D721Med (cell line): ENCODE results near the gene KCNB1.

ENCODE experiments used
- DNase-seq: peaks from one replicate; pipeline ENCODE4 v3.0.0; 2011; ENCODE audit warnings: low spot score; ENCODE audit not compliant: insufficient read length
- FAIRE-seq: peaks from 2 replicates; lab custom pipeline; 2011; peaks lifted over from hg19 to GRCh38; lab: Jason Lieb, UNC
- TF ChIP-seq, protein P1 (sequence below): IDR thresholded peaks from 2 replicates; pipeline ENCODE4 v1.5.1; 2012; ENCODE audit warnings: mild to moderate bottlenecking, control low read depth; ENCODE audit not compliant: insufficient read depth; ENCODE audit errors: missing control alignments

Gene KCNB1

GRCh38 chr20:49349694-49350252 is 132.7 kb downstream of the KCNB1 start:
- no peak for DNase-seq
- FAIRE-seq, result no peak
- TF ChIP-seq, protein P1, sequence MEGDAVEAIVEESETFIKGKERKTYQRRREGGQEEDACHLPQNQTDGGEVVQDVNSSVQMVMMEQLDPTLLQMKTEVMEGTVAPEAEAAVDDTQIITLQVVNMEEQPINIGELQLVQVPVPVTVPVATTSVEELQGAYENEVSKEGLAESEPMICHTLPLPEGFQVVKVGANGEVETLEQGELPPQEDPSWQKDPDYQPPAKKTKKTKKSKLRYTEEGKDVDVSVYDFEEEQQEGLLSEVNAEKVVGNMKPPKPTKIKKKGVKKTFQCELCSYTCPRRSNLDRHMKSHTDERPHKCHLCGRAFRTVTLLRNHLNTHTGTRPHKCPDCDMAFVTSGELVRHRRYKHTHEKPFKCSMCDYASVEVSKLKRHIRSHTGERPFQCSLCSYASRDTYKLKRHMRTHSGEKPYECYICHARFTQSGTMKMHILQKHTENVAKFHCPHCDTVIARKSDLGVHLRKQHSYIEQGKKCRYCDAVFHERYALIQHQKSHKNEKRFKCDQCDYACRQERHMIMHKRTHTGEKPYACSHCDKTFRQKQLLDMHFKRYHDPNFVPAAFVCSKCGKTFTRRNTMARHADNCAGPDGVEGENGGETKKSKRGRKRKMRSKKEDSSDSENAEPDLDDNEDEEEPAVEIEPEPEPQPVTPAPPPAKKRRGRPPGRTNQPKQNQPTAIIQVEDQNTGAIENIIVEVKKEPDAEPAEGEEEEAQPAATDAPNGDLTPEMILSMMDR, result no peak

DNA sequence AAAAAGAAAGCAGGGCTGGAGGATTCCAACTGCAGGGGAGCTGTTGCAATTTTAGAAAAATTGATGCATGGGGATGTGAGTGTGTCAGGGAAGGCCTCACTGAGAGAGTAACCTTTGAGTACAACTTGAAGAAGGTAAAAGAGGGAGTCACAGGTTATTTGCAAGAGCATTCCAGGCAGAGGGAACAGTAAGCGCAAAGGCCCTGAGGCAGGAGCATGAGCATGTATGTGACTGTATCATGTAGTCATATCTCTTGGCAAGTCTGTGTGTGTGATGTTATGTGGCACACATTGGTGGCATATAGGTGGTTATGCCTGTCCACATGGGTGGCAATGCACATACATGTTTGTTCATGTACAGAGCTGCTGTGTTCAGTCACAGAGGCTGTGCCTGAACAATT is 133.4 kb downstream of the KCNB1 start:
- TF ChIP-seq, protein P1, result no peak
- no peak for FAIRE-seq
- no peak for DNase-seq

DNA sequence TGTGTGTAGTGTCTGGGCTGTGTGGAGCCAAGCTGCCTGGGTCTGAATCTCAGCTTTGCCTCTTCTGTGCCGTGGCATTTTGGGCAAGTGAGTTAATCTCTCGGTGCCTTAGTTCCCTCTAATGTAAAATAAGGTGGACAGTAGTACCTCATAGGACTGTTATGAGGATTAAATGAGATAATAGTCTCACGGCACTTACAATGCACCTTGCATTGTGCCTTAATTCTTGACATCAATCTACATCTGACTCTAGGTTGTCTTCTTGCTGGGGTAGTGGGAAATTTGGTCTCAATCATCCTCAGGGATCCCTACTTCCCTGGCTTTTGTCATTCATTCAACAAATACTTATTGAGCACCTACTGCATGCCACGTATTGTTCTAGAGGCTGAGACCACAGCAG is 133.9 kb downstream of the KCNB1 start:
- TF ChIP-seq, protein P1, result no peak
- FAIRE-seq (no peak), DNase-seq (no peak)

GRCh38 chr20:49347156-49347555 is 135.3 kb downstream of the KCNB1 start:
- DNase-seq, result no peak
- TF ChIP-seq, protein P1, result no peak
- FAIRE-seq, result no peak

- FAIRE-seq (no peak), DNase-seq (no peak)
Observed at GRCh38 chr20:49346682-49347081, 135.8 kb downstream of the KCNB1 start.

GRCh38 chr20:49345524-49345923 is 136.9 kb downstream of the KCNB1 start:
- TF ChIP-seq, protein P1, result no peak
- FAIRE-seq (no peak), DNase-seq (no peak)

More at GRCh38 chr20:49346682-49347081, 135.8 kb downstream of the KCNB1 start:
- TF ChIP-seq, protein P1, result no peak

DNA sequence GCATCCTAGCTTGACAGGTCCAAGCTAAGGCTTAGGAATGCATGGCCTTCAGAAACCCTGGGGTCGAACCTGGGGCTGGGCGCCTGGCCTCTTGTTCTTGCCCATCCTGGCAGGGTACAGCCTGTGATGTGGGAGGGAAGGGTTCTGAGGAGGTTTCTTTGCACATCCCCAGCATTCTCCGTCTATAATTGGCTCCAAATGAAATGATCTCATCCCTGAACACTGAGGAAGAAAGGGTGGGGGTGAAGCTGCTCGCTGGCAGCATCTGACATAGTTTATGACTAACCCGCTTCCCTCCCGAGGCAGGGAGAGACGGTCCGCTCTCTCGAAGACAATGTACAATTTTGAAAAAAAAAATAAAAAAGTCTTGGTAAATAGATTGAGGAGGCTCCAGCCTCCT is 137.5 kb downstream of the KCNB1 start:
- DNase-seq (no peak), FAIRE-seq (no peak)
- TF ChIP-seq, protein P1, result no peak
